Cardiac fibroblast (primary cell): ENCODE data around the gene PRRC2B.

Source experiments
- DNase-seq, 2 donors: peaks; one replicate each; pipeline versions ENCODE4 v3.0.0 to v3.0.0-alpha.2; 2010; ENCODE audit warnings: low read depth in 2 of 2
- H3K4me3 ChIP-seq, 2 donors: replicated peaks in 1 of 2; 1 replicate in 1 of 2; 2 replicates in 1 of 2; pipeline ENCODE4 v1.5.1; 2011; ENCODE audit warnings: low read depth in 2 of 2, low read length in 2 of 2, mild to moderate bottlenecking in 2 of 2, moderate library complexity in 1 of 2
- TF ChIP-seq, protein P1 (sequence below): IDR thresholded peaks from one replicate; pipeline ENCODE4 v1.5.1; 2011; ENCODE audit warnings: low read depth, mild to moderate bottlenecking, low read length, inconsistent platforms

Gene PRRC2B

DNA sequence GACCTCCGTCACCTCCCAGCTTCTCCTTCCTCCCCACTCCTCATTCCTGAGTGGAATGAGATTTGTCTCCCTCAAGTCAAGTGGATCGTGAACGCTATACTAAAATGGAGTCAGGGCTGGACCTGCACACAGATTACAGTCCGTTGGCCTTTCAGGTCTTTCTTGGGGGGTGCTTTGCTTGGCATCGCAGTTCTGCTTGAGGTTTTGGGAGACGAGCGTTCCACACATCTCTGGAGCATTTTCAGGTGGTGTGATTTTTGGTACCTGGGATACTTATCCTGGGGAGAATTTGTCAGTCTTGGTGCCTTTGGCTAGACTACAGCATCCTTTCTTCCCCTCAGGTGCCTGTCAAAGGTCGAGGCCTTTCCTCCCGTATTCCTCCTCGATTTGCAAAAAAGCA lies 85.0 kb downstream of the PRRC2B start:
- DNase-seq, result no peak
- H3K4me3 ChIP-seq, result no peak overlapping the region
- TF ChIP-seq, protein P1, sequence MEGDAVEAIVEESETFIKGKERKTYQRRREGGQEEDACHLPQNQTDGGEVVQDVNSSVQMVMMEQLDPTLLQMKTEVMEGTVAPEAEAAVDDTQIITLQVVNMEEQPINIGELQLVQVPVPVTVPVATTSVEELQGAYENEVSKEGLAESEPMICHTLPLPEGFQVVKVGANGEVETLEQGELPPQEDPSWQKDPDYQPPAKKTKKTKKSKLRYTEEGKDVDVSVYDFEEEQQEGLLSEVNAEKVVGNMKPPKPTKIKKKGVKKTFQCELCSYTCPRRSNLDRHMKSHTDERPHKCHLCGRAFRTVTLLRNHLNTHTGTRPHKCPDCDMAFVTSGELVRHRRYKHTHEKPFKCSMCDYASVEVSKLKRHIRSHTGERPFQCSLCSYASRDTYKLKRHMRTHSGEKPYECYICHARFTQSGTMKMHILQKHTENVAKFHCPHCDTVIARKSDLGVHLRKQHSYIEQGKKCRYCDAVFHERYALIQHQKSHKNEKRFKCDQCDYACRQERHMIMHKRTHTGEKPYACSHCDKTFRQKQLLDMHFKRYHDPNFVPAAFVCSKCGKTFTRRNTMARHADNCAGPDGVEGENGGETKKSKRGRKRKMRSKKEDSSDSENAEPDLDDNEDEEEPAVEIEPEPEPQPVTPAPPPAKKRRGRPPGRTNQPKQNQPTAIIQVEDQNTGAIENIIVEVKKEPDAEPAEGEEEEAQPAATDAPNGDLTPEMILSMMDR, result no peak

DNA sequence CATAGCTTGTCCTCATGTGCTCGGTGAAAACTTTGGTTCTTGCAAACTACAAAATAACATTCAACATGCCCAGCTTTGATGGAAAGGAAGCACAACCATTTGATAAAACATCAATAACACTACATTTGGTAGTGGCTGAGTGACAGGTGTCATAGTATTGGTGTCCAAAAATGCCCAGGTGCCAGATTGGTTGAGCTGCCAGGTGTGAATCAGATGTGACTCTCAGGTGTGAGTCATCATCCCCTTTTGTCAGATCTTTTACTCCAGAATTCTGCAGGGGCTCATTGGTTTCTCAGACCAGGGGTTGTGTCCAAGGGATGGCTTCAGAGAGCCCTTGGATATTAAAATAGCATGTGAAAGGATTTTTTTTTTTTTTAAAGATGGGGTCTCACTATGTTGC lies 86.4 kb downstream of the PRRC2B start:
- H3K4me3 ChIP-seq, result no peak overlapping the region
- no peak for DNase-seq
- TF ChIP-seq, protein P1, result no peak

DNA sequence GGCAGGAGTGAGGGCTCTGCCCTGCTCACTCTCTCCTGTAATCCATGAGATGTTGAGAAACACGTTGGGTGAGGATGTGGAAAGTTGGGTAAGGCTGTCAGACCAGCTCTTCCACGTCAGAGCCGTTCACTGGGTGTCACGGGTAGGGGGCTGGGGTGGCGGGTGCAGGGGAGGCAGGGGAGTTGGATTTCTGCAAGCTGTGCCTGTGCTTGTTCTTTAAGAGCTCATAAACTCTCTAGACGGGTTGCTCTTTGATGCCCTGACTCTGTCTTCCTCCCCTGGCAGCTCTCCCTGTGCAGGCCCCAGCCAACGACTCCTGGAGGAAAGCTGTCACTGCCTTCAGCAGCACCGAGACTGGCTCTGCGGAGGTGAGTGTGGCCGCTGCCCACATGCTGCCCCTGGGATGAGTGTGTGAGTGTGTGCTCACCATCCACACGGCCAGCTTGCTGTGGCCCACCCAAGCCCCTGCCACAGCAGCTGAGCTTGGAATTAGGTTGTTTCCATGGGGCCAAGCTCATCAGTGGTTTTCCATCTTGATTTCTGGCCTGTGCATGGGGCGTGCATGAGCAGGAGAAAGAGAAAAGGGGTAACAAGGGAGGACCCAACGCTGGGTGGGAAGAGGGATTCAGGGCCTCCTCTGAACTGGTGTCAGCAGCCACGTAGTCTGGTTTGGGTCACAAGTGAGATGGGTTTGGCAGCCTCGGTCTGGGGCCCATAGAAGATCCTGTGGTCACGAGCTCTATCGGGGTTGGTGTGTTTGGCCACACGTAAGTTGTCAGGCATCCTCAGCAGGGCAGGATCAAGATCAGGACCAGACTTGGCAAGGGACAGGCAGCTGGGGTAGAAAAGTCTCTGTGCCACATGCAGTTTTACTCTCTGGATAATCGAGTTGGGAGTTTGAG lies 87.8 kb downstream of the PRRC2B start:
- no peak for DNase-seq
- no peak overlapping the region for H3K4me3 ChIP-seq
- TF ChIP-seq, protein P1, result no peak

DNA sequence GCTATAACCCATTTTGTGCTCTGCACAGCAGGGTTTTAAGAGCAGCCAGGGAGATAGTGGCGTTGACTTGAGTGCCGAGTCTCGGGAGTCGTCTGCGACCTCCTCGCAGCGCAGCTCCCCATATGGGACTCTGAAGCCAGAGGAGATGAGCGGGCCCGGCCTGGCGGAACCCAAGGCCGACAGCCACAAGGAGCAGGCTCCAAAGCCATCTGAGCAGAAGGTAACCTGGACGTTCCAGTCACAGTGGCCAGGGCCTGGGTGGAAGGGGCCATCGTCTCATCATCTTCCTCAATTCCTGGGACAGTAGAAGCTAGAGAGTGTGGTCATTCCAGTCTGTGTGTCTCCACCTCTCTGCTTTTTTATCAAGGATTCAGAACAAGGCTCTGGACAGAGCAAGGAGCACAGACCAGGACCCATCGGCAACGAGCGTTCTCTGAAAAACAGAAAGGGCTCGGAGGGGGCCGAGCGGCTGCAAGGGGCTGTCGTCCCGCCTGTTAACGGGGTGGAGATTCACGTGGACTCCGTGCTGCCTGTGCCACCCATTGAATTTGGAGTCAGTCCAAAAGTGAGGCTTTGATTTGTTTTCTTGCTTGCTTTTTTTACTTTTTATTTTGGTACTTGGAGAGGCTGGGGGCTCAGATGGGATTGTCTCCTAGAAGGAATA lies 88.6 kb downstream of the PRRC2B start:
- DNase-seq, result no peak
- TF ChIP-seq, protein P1, result no peak
- H3K4me3 ChIP-seq, result no peak overlapping the region

DNA sequence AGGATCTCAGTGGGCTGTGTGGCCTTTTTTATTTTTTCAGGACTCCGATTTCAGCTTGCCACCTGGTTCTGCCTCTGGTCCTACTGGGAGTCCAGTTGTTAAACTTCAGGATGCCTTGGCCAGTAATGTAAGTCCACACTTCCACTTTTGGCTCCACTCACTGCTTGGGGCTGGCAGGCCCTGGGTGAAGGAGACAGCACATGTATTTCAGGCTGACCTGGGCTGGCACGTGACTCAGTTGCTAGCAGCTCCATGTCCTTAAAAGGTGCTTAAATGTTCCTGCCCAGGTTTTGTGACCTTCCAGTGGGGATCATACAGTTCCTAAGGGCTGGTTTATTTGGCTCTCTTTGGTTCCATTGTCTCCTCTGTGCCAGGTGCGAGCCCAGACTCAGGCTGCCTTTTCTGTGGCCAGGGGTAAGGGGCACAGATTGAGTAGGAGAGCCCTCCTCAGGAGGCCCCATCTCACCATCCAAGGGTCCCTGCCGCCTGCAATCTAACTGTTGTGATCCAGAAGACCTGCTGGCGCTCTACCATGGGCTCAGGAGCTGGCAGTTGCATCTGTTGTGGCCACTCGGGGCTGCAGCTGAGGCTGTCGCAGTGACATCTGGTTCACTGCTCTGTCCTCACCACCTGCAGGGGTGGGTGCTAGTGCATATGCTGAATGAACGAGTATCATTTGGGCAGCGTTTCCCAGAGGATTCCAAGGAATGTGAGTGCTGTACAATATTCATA lies 89.6 kb downstream of the PRRC2B start:
- no peak for DNase-seq
- no peak overlapping the region for H3K4me3 ChIP-seq
- TF ChIP-seq, protein P1, result no peak

DNA sequence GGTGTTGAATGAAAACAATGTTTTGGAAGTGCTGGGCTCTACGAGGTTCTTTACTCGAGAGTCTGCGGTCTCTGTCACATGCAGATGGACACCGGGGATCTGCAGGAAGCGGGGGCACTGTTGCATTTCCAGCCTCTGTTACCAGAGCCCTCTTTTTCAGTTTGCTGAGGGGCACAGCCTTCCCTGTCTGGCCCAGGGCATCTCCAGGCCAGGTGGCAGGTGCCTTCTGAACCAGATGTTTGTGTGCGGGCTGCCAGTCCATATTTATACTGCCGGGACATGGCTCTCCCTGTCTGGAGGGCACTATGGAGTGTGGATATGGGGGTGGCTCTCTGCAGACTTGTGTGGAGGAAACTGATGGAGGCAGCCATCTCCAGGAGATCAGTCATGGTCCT lies 90.2 kb downstream of the PRRC2B start:
- H3K4me3 ChIP-seq, result no peak overlapping the region
- TF ChIP-seq, protein P1, result no peak
- no peak for DNase-seq
